GM12878 (cell line): Measurements from ENCODE around the gene OPN3. TPM values are rescaled to one million over a fixed set of nuclear protein-coding genes. Genes with fewer than 3 reads are reported as not detected.

Experiments
- ATAC-seq: fragments of 200-7000 bp; cut with Tn5 transposase; 3 replicates; pipeline ENCODE4 v1.9.1; 2020; ENCODE audit warnings: mild to moderate bottlenecking, moderate library complexity
- BruUV-seq: library from RNA; stranded (reverse); fragments of 400-500 nt; replicated peaks from 2 replicates; lab custom pipeline; 2021; lab: Mats Ljungman, UMichigan
- CTCF ChIA-PET: fragments of 300-600 bp; sonication (Branson Sonifier 250); formaldehyde crosslinking; extraction: SDS; loops from one replicate; lab custom pipeline; 2021; ENCODE audit warnings: inconsistent platforms; lab: Yijun Ruan, JAX
- POLR2A ChIA-PET: fragments of 350-600 bp; formaldehyde crosslinking; extraction: SDS; loops from one replicate; lab custom pipeline; 2021; ENCODE audit warnings: inconsistent platforms; lab: Charles Lee
- RAD21 ChIA-PET: fragments of 300-600 bp; sonication (Branson Sonifier 250); formaldehyde crosslinking; loops from one replicate; lab custom pipeline; 2023; ENCODE audit warnings: antibody characterized with exemption; ENCODE audit not compliant: unreplicated experiment; lab: Charles Lee
- SMC1A ChIA-PET: fragments of 300-600 bp; sonication (Branson Sonifier 250); formaldehyde crosslinking; loops from one replicate; lab custom pipeline; 2023; ENCODE audit not compliant: unreplicated experiment, uncharacterized antibody; lab: Charles Lee
- DNase-seq: peaks from one replicate; pipeline ENCODE4 v3.0.0-alpha.2; 2011; ENCODE audit warnings: low read depth, low spot score
- FAIRE-seq: peaks from 3 replicates; lab custom pipeline; 2011; peaks lifted over from hg19 to GRCh38; lab: Jason Lieb, UNC
- H2AFZ ChIP-seq: 2 replicates; pipeline ENCODE4 v1.6.0; 2011; ENCODE audit warnings: low read depth, low read length, control low read depth; ENCODE audit not compliant: control insufficient read depth
- H3K27ac ChIP-seq: 2 replicates; pipeline ENCODE4 v1.5.1; 2011; ENCODE audit warnings: control low read depth; ENCODE audit not compliant: control insufficient read depth, insufficient read depth
- H3K27me3 ChIP-seq, 2 experiments: replicated peaks in 1 of 2; 2 replicates each; pipeline versions ENCODE4 v1.6.0 to v1.6.1; 2011; ENCODE audit warnings: low read length in 1 of 2; ENCODE audit not compliant: control insufficient read depth in 2 of 2, insufficient read depth in 2 of 2
- H3K36me3 ChIP-seq, 2 experiments: 2 replicates each; pipeline ENCODE4 v1.5.1; 2011; ENCODE audit warnings: low read length in 1 of 2; ENCODE audit not compliant: control insufficient read depth in 2 of 2, insufficient read depth in 2 of 2
- H3K4me1 ChIP-seq: 2 replicates; pipeline ENCODE4 v1.6.1; 2011; ENCODE audit warnings: mild to moderate bottlenecking, low read length, moderate library complexity, mixed read lengths; ENCODE audit not compliant: control insufficient read depth, insufficient read depth
- H3K4me2 ChIP-seq: 2 replicates; pipeline ENCODE4 v1.6.0; 2011; ENCODE audit warnings: control low read depth; ENCODE audit not compliant: control insufficient read depth, insufficient read depth
- H3K4me3 ChIP-seq: fragments of 200-600 bp; sonication (generic); 2 replicates; pipeline ENCODE4 v1.5.1; 2016
- H3K79me2 ChIP-seq: 2 replicates; pipeline ENCODE4 v1.6.0; 2011; ENCODE audit warnings: low read length; ENCODE audit not compliant: control insufficient read depth, insufficient read depth
- H3K9ac ChIP-seq: 2 replicates; pipeline ENCODE4 v1.8.0; 2011; ENCODE audit warnings: low read length, control low read depth, mixed read lengths; ENCODE audit not compliant: control insufficient read depth, insufficient read depth
- H3K9me3 ChIP-seq: replicated peaks from 3 replicates; pipeline ENCODE4 v1.5.1; 2011; ENCODE audit warnings: mild to moderate bottlenecking, low read length; ENCODE audit not compliant: control insufficient read depth, insufficient read depth
- H4K20me1 ChIP-seq: 2 replicates; pipeline ENCODE4 v1.6.0; 2011; ENCODE audit not compliant: control insufficient read depth, insufficient read depth
- BACH1 ChIP-seq: fragments of 450-650 bp; IDR thresholded peaks from 2 replicates; pipeline ENCODE4 v1.6.1; 2017; ENCODE audit warnings: mild to moderate bottlenecking, borderline replicate concordance
- BHLHE40 ChIP-seq, 2 experiments: fragments of 450-650 bp in 1 of 2; IDR thresholded peaks; 2 replicates each; pipeline ENCODE4 v1.6.1; 2011 to 2017; ENCODE audit warnings: low read depth in 2 of 2, borderline replicate concordance in 1 of 2, improper control_type of control experiment in 1 of 2, low read length in 1 of 2, mild to moderate bottlenecking in 1 of 2
- CBX3 ChIP-seq: fragments of 200-600 bp; sonication (generic); IDR thresholded peaks from 2 replicates; pipeline ENCODE4 v1.6.1; 2016; ENCODE audit warnings: low read depth, borderline replicate concordance
- CHD2 ChIP-seq: IDR thresholded peaks from 2 replicates; pipeline ENCODE4 v1.6.1; 2011; ENCODE audit warnings: low read depth, low read length, improper control_type of control experiment, borderline replicate concordance
- CREM ChIP-seq: IDR thresholded peaks from 2 replicates; pipeline ENCODE4 v1.6.1; 2014; ENCODE audit warnings: antibody characterized with exemption, low read depth
- EED ChIP-seq: sonication (generic); IDR thresholded peaks from 2 replicates; pipeline ENCODE4 v1.6.1; 2016; ENCODE audit warnings: antibody characterized with exemption, low read depth
- FOXM1 ChIP-seq: IDR thresholded peaks from 2 replicates; pipeline ENCODE4 v1.6.1; 2012; ENCODE audit warnings: low read depth, mild to moderate bottlenecking, inconsistent platforms, low read length, moderate library complexity
- GABPA ChIP-seq: IDR thresholded peaks from 2 replicates; pipeline ENCODE4 v1.6.1; 2014; ENCODE audit warnings: antibody characterized with exemption, low read depth, mild to moderate bottlenecking, inconsistent platforms
- GATAD2B ChIP-seq: fragments of 450-650 bp; conservative IDR thresholded peaks from 2 replicates; pipeline ENCODE4 v1.6.1; 2017; ENCODE audit warnings: low read depth, mild to moderate bottlenecking, moderate library complexity
- IKZF2 ChIP-seq, 2 experiments: fragments of 450-650 bp; IDR thresholded peaks; 2 replicates each; pipeline ENCODE4 v1.6.1; 2017; ENCODE audit warnings: mild to moderate bottlenecking in 2 of 2, moderate library complexity in 2 of 2
- PAX5 ChIP-seq: IDR thresholded peaks from 2 replicates; pipeline ENCODE4 v1.6.1; 2011; ENCODE audit warnings: low read depth, low read length, borderline replicate concordance
- POLR2AphosphoS5 ChIP-seq: IDR thresholded peaks from 2 replicates; pipeline ENCODE4 v1.6.1; 2011; ENCODE audit warnings: mild to moderate bottlenecking, low read length, inconsistent platforms
- SIN3A ChIP-seq: IDR thresholded peaks from 2 replicates; pipeline ENCODE4 v1.6.1; 2012; ENCODE audit warnings: low read depth, low read length, improper control_type of control experiment
- SREBF2 ChIP-seq: IDR thresholded peaks from 2 replicates; pipeline ENCODE4 v1.6.1; 2012; ENCODE audit warnings: mild to moderate bottlenecking, low read length
- SRF ChIP-seq, 2 experiments: IDR thresholded peaks; 2 replicates each; pipeline ENCODE4 v1.6.1; 2011; ENCODE audit warnings: low read depth in 2 of 2, low read length in 2 of 2, mild to moderate bottlenecking in 1 of 2, moderate library complexity in 1 of 2
- YY1 ChIP-seq: IDR thresholded peaks from 2 replicates; pipeline ENCODE4 v1.6.1; 2011; ENCODE audit warnings: low read depth, mild to moderate bottlenecking, low read length
- ZBED1 ChIP-seq: IDR thresholded peaks from 2 replicates; pipeline ENCODE4 v1.6.1; 2016; ENCODE audit warnings: borderline replicate concordance
- WGBS: methylation state at CpG from one replicate; pipeline ENCODE4 v1.1.6; 2016; ENCODE audit warnings: low lambda C conversion rate; ENCODE audit not compliant: insufficient replicate concordance, insufficient coverage; ENCODE audit errors: missing lambda C conversion rate; 5-methylcytosine and 5-hydroxymethylcytosine counted together
- in situ Hi-C: fragments of 300-500 bp; cut with MboI; formaldehyde crosslinking; loops from 9 replicates; pipeline ENCODE4 v1.14.3; 2018; ENCODE audit warnings: mixed read lengths
- intact Hi-C: fragments of 100-400 bp; cut with micrococcal nuclease; formaldehyde crosslinking; loops from one replicate; pipeline ENCODE4 v1.14.2; 2022; ENCODE audit not compliant: unreplicated experiment
- polyA plus RNA-seq, 11 experiments: library from polyadenylated mRNA; depleted of rRNA in 4 of 11; unstranded in 6 of 11; stranded (reverse) in 5 of 11; fragments of >200 nt; fragmentation: Nextera tagmentation in 4 of 11; fragmentation: Illumina TruSeq in 1 of 11; extraction: Ambion mirVana in 4 of 11; extraction: Trizol in 1 of 11; gene quantifications; 1 replicate in 1 of 11; 2 replicates in 10 of 11; pipeline versions ENCODE4 v1.2.1 to v1.2.3, GENCODE V29; 2011 to 2016; ENCODE audit warnings: inconsistent platforms in 2 of 11, missing spikeins in 2 of 11, low read depth in 1 of 11
- total RNA-seq, 4 experiments: library from RNA; depleted of rRNA in 3 of 4; stranded (reverse); fragments of >200 nt in 3 of 4; fragmentation: Illumina TruSeq in 1 of 4; extraction: Trizol in 1 of 4; gene quantifications; 2 replicates each; pipeline versions ENCODE4 v1.2.1 to v1.2.3, GENCODE V29; 2013 to 2021
- TF ChIP-seq, protein P1 (sequence below): fragments of 450-650 bp; formaldehyde crosslinking; IDR thresholded peaks from 2 replicates; pipeline ENCODE4 v1.4.0; 2022; ENCODE audit warnings: mild to moderate bottlenecking, moderate library complexity

The OPN3 gene
- total and polyA plus RNA-seq, 10 of the 15 experiments (the other 5 are each of a cell fraction or from before 2014, with no cell fraction given), result 0.26 to 12.2 (median 7.4) TPM

DNA sequence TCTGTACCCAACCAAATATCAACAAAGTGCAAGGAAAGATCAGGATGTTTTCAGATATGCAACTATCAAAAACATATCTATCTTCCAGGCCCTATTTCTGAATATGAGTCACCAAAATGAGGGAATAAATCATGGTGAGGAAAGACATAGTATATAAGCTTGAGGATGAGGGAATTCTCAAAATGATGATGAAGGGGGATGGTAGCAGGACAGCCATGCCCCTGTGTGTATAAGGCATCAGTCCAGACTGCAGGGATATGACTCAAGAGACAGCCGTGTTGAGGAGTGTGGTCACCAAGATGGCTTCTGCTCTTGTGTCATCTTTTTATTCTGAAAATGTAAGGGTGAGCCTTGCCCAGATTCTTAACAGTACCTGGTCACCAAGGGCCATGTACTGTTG, 7.5 kb upstream of the OPN3 start:
- WGBS, result 0% methylated on average over 1 of the region's 1 CpG
- Histone ChIP-seq H3K9me3 (no peaks in the 10 kb centered on the region; the same call in 2 of the 3 replicates), H2AFZ (no peak overlapping the region), H4K20me1 (no peaks in the 10 kb centered on the region), H3K79me2 (no peaks in the 10 kb centered on the region), H3K27me3 (no peaks in the 10 kb centered on the region; a peak in 1 of 4 replicates), H3K27ac (no peak overlapping the region), H3K9ac (no peak overlapping the region), H3K4me3 (no peak overlapping the region), H3K4me2 (no peak overlapping the region), H3K36me3 (no peaks in the 10 kb centered on the region), H3K4me1 (no peaks in the 10 kb centered on the region)
- CTCF ChIA-PET, result interaction anchor here (1.3 kb wide), 1 partner anchor 36 kb away, joined by 4 read pairs; no protein-coding TSS in a partner anchor
- DNase-seq (no peak), FAIRE-seq (no peak), ATAC-seq (no peak)
- RAD21 ChIA-PET, result no interaction called here
- BruUV-seq, result no TSS peak
- SMC1A ChIA-PET, result interaction anchor here (0.6 to 1.0 kb wide), 3 partner anchors 20 to 36 kb away, joined by 3 read pairs; no protein-coding TSS in a partner anchor
- intact Hi-C loops (no loop called here), in situ Hi-C loops (no loop called here)
- POLR2A ChIA-PET, result interaction anchor here (0.6 kb wide), 1 partner anchor 219 kb away, joined by 5 read pairs; no protein-coding TSS in a partner anchor
- no peak for TF ChIP-seq ZBED1
- TF ChIP-seq GATAD2B, result no peak
- no peak for TF ChIP-seq SREBF2
- TF ChIP-seq PAX5, result no peak
- TF ChIP-seq BACH1, result no peak

DNA sequence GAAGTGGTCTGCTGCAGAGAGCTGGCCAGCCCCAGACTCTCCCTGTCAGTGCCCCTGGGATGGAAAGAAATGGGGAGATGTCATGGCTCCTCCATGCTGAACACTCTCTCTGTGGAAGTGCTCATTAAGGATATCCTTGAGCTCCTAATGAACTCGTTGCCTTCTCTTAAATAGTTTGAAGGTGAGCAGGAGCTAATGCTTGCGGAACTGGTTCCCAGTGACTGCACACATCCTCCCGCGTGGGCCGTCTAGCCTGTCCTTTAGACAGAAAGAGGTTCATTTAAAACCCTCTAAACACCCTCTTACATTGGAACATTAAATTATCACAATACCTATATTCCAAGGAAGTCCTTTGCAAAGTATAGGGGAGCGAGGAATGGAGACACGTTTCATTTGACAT, 6.0 kb upstream of the OPN3 start:
- ChIA-PET SMC1A (no interaction called here), POLR2A (no interaction called here), CTCF (no interaction called here), RAD21 (no interaction called here)
- no peak overlapping the region for H2AFZ ChIP-seq
- no peaks in the 10 kb centered on the region; a peak in 1 of 4 replicates for H3K27me3 ChIP-seq
- BruUV-seq, result no TSS peak
- no peak for FAIRE-seq
- no peak overlapping the region for H3K27ac ChIP-seq
- no peak for ATAC-seq
- no peaks in the 10 kb centered on the region for H3K4me1 ChIP-seq
- no peaks in the 10 kb centered on the region for H3K79me2 ChIP-seq
- in situ Hi-C loops, result no loop called here
- no peak overlapping the region for H3K4me2 ChIP-seq
- H3K36me3 ChIP-seq, result no peaks in the 10 kb centered on the region
- intact Hi-C loops, result no loop called here
- no peaks in the 10 kb centered on the region; the same call in 2 of the 3 replicates for H3K9me3 ChIP-seq
- no peak for DNase-seq
- H4K20me1 ChIP-seq, result no peaks in the 10 kb centered on the region
- no peak overlapping the region for H3K9ac ChIP-seq
- WGBS, result 51% methylated on average over 7 of the region's 7 CpGs
- no peak overlapping the region for H3K4me3 ChIP-seq
- TF ChIP-seq SRF (IDR thresholded peaks at IDR 0.05; ENCODE audit: low read depth in 2 of 2, low read length in 2 of 2), result no peak
- TF ChIP-seq CHD2, result no peak
- no peak for TF ChIP-seq FOXM1
- TF ChIP-seq CBX3, result no peak
- no peak for TF ChIP-seq GABPA
- no peak for TF ChIP-seq BHLHE40 (IDR thresholded peaks at IDR 0.05; ENCODE audit: borderline replicate concordance in 1 of 2, low read depth in 2 of 2, low read length in 1 of 2)
- TF ChIP-seq EED, result no peak
- no peak for TF ChIP-seq CREM
- no peak for TF ChIP-seq YY1
- no peak for TF ChIP-seq IKZF2 (IDR thresholded peaks at IDR 0.05)
- no peak for TF ChIP-seq SIN3A
- TF ChIP-seq POLR2AphosphoS5, result no peak
- TF ChIP-seq, protein P1, sequence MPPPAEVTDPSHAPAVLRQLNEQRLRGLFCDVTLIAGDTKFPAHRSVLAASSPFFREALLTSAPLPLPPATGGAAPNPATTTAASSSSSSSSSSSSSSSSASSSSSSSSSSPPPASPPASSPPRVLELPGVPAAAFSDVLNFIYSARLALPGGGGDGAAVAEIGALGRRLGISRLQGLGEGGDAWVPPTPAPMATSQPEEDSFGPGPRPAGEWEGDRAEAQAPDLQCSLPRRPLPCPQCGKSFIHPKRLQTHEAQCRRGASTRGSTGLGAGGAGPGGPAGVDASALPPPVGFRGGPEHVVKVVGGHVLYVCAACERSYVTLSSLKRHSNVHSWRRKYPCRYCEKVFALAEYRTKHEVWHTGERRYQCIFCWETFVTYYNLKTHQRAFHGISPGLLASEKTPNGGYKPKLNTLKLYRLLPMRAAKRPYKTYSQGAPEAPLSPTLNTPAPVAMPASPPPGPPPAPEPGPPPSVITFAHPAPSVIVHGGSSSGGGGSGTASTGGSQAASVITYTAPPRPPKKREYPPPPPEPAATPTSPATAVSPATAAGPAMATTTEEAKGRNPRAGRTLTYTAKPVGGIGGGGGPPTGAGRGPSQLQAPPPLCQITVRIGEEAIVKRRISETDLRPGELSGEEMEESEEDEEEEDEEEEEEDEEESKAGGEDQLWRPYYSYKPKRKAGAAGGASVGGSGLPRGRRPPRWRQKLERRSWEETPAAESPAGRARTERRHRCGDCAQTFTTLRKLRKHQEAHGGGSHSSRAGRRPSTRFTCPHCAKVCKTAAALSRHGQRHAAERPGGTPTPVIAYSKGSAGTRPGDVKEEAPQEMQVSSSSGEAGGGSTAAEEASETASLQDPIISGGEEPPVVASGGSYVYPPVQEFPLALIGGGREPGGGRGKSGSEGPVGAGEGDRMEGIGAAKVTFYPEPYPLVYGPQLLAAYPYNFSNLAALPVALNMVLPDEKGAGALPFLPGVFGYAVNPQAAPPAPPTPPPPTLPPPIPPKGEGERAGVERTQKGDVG, result no peak
